Medulla oblongata (tissue), 1 donor: ENCODE measurements around the gene APBB2.

Experiments
- DNase-seq: peaks from one replicate; pipeline ENCODE4 v3.0.0-alpha.2; 2015; ENCODE audit errors: extremely low spot score

APBB2 gene

GRCh38 chr4:41189666-41190065, 24.7 kb downstream of the APBB2 start:
- DNase-seq, result no peak

DNA sequence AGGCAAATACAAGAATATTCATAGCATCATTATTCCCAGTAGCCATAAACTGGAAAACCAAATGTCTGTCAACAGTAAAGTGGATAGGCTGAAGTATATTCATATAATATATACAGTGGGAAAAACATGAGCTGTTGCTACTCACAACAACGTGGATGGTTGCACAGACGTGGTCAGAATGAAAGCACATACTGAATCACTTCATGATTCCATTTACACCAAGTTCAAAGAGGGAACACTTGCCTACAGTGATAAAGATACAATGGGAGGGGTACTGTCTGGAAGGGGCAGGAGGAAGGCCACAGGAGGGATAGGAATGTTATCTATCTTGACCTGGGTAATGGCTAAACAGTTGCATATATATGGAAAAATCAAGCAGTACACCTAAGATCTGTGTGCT, 25.3 kb downstream of the APBB2 start:
- DNase-seq, result no peak

DNA sequence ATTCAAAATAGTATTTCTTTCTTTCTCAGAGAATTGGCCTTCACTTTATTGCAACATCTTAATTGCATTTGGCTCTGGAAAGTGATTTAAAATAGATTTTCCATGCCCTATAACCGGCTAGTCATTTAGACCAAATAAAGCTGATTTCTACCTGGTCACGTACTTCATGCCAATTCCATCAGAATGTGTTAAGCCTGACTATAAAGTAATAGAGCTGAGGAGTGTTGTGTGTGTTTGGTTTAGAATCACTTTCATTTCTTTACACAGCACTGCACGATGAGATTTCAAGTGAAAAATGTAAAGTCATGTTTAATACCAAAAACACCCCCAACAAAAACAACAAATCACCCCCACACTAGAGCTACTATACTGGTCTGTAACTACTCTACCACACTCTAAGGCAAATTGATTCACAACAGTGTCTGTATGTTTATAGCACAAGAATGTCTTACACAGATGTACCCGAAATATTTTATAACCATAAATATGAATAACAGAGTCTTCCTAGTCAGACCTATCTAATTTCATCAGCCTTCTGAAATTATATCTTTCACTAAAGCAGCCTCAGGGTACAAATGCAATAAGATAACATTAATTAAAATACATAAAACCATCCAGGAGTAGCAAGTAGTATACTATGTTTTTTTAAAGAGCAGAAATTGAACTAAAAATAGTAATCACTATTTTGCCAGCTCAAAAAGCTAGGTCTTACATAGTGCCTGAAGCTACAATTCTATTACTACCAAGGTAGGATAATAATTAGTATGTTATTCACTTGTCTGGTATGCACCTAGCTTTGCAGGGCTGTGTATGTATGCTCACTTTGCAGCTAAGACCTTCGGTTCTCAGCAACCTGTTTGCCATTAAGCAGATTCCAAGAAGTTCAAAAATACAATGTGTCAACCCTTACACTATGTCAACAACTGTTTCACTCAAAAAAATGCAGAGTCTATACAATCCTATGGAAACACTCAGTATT, 28.4 kb downstream of the APBB2 start:
- DNase-seq, result no peak

GRCh38 chr4:41184009-41184408, 30.3 kb downstream of the APBB2 start:
- DNase-seq, result no peak

DNA sequence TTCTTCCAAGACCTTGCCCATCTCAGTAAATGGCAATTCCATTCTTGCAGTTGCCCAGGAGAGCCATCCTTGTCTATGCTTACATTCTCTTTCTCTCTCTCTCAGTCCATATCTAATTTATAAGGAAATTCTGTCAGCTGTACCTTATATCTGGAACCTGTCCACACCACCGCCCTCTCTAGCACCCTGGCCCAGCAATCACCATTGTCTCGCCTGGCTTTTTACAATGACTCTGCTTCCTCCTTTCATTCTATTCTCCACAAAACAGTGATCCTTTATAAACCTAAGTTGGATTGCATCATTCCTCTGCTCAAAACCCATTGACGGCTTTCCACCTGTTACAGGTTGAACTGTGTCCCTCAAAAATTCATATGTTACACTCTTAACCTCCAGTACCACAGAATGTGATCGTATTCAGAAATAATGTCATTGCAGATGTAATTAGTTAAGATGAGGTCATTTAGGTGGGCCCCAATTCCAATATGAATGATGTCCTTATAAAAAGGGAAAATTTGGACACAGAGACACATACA, 31.3 kb downstream of the APBB2 start:
- DNase-seq, result no peak

DNA sequence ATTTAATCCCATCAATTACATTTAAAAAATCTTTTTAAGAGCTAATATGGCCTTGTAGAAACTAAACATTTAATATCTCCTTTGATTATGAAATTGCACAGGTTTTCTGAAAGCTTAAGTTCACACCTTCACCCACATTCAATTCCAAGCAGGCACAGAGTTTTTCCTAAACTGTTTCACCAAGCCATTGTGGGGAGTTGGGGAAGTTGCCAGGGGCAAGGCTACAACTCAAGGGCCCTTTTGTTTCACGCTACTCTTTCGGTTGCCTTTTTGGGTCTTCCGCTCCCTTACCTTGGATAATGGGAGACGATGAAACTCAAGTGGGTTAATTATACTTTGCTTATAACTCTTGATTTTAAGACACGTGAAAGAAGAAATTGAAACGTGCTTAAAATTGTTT, 33.3 kb downstream of the APBB2 start:
- peak; percentile 70 for DNase-seq

- DNase-seq, result no peak
These were observed 34.7 kb downstream of the APBB2 start for GRCh38 chr4:41179498-41180195.

- DNase-seq, result peak; percentile 86
These were observed 35.7 kb downstream of the APBB2 start for GRCh38 chr4:41178372-41179370.

DNA sequence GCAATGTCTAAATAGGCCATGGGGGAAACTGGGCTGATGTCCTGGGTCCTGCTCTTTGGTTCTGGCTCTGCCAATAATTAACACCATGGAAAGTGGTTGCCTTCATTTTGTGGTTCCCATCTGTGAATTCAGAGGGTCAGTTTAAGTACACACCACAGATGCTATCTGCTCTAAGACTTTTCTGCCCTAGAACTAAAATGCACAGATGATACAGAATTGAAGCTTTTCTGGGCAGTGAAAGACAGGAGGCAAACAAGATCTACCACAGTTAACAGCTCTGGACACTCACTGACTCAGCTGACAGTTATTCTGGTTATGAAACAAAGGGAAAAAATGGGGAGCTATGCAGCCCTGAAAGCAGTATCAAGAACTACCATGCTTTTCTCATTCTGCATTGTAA, 37.3 kb downstream of the APBB2 start:
- peak; percentile 57 for DNase-seq

GRCh38 chr4:41176340-41176739, 38.0 kb downstream of the APBB2 start:
- DNase-seq, result no peak

- no peak for DNase-seq
These were observed 38.5 kb downstream of the APBB2 start for GRCh38 chr4:41175794-41176193.

DNA sequence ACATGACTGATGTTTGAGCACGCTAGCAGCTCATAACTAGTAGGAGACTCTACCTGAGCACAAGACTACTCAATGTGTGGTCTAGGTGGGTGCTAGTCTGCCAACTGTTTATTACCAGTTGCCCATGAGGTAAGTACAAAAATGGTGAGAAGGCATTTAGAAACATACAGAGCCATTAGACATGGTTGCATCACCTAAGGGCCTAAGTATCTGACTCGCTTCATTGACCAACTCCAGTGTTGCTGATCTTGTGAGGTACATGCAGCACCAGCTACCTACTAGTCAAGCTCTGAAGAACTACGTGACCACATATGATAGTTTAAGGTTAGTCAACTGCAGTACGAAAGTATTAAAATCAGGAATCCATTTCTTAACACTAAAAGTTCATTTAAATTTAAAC, 39.9 kb downstream of the APBB2 start:
- no peak for DNase-seq

DNA sequence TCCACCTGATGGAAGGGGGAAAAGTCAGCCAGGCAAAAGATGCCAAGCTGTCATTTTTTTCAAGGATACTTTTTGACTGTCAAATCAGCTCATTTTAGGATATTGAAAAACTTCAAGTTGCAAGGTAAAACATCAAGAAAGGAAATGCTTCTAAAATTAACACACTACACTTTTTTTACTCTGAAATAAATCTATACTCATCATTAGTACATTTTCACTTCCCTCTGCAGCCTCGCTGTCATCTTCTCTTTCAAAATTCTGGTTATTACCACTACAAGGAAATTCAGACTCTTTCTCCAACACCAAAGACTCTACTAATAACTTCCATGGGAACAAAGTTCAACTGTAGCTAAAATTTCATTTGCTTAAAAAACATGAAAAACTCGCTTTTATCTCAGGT, 41.6 kb downstream of the APBB2 start:
- no peak for DNase-seq

GRCh38 chr4:41169256-41169800, 45.0 kb downstream of the APBB2 start:
- DNase-seq, result no peak

DNA sequence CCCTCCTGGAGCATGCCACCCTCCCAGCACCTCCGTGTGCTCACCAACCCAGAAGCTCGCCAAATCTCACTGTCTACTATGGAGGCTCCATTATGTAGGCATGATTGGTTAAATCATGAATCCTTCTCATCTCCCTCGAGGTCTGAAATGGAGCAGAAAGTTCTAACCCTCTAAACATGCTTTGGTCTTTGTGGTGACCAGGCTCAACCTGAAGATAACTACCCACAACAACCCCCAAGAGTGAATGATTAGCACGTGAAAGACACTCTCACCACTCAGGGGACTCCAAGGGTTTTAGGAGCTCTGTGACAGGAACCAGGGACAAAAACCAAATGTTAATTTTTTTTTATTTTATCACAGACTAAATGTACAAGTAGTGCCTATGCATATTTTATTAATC, 47.2 kb downstream of the APBB2 start:
- no peak for DNase-seq

- DNase-seq, result no peak
These were observed 49.9 kb downstream of the APBB2 start for GRCh38 chr4:41164405-41164804.

DNA sequence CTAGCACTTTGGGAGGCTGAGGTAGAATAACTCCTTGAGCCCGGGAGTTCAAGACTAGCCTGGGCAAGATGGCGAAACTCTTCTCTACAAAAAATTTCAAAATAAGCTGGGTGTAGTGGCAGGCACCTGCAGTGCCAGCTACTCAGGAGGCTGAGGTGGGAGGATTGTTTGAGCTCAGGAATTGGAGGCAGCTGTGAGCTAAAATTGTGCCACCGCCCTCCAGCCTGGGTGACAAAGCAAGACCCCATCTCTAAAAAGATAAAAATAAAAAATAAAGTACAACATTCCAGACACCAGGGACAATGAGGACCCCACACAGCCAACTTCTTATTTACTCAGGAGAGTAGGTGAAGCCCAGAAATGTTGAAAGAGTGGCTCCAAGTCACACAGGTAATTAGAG, 53.0 kb downstream of the APBB2 start:
- no peak for DNase-seq

GRCh38 chr4:41160856-41161255, 53.5 kb downstream of the APBB2 start:
- DNase-seq, result no peak

DNA sequence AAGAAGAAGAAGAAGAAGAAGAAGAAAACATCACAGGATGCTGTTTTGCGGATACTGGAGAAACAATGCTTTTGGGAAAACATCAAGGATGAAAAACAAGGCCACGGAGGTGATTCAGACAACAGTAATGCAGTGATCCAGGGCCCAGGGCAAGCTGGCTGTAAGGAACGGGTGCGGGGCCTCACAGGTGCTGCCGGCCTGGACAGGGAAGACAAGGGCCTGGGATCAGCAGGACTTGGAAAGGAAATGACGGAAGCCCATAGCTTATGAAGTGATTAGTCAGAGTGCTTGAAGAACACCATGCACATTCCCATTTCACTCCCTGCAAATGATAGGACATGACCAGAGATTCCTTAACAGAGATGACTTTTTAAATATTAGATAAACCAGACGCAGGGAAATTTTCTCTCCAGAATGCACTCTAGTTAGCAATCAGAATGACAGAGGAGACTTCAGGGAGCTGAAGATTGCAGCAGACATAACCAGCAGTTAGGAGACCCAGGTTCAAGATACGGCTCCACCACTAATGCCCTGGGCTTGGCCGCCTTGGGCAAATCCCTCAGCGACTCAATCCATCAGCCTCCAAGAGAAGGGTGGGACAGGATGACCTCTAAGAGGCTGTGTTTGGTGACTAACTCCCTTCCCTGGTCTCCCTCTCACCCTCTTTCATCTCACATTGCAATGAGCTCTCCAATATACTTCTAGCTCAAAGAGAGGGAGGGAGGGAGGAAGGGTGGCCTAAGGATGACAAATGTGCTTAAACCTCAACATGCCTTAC, 54.1 kb downstream of the APBB2 start:
- DNase-seq, result no peak

DNA sequence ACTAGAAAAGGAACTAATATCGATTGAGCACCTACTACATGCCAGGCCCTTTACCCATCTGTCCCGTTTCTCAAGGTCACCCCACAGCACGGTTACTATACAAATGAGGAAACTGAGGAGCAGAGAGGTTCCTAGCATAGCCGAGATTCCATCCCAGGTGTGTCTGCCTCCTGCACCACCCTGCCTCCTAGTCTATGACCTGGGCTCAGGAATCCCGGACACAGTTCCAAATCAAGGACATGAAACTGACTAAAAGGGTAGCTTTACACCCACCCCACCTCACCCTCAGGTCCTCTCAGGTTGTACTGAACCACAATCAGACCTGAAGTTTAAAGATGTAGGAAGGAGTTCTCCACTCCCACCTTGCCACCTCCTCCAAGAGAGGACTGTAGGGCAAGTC, 55.6 kb downstream of the APBB2 start:
- DNase-seq, result no peak
